Neural cell (in vitro differentiated cells): ENCODE data around the gene SCN1A.

Source experiments
- CTCF ChIP-seq: fragments of 450-650 bp; IDR thresholded peaks from 2 replicates; pipeline ENCODE4 v1.5.1; 2014; ENCODE audit warnings: antibody characterized with exemption, mild to moderate bottlenecking, moderate library complexity; ENCODE audit not compliant: poor library complexity, severe bottlenecking
- REST ChIP-seq: IDR thresholded peaks from 2 replicates; pipeline ENCODE4 v1.6.1; 2012; ENCODE audit warnings: borderline replicate concordance
- SMC3 ChIP-seq: fragments of 450-650 bp; conservative IDR thresholded peaks from 2 replicates; pipeline ENCODE4 v1.6.1; 2014; ENCODE audit warnings: antibody characterized with exemption, mild to moderate bottlenecking, moderate library complexity; ENCODE audit not compliant: poor library complexity
- TAF1 ChIP-seq: IDR thresholded peaks from 2 replicates; pipeline ENCODE4 v1.6.1; 2012; ENCODE audit warnings: low read depth

- TF ChIP-seq TAF1 (no peak), CTCF (no peak), SMC3 (no peak), REST (no peak)
These were observed 84.9 kb downstream of the SCN1A start for GRCh38 chr2:166042768-166043390.
